ENCODE measurements around the gene MAN2B1. TPM values are rescaled to one million over a fixed set of nuclear protein-coding genes. Genes with fewer than 3 reads are reported as not detected.

MAN2B1 gene
- total and polyA plus RNA-seq, 2 of the 13 experiments (the other 11 are each of a cell fraction or from before 2014, with no cell fraction given): 23.6 to 23.8 TPM

DNA sequence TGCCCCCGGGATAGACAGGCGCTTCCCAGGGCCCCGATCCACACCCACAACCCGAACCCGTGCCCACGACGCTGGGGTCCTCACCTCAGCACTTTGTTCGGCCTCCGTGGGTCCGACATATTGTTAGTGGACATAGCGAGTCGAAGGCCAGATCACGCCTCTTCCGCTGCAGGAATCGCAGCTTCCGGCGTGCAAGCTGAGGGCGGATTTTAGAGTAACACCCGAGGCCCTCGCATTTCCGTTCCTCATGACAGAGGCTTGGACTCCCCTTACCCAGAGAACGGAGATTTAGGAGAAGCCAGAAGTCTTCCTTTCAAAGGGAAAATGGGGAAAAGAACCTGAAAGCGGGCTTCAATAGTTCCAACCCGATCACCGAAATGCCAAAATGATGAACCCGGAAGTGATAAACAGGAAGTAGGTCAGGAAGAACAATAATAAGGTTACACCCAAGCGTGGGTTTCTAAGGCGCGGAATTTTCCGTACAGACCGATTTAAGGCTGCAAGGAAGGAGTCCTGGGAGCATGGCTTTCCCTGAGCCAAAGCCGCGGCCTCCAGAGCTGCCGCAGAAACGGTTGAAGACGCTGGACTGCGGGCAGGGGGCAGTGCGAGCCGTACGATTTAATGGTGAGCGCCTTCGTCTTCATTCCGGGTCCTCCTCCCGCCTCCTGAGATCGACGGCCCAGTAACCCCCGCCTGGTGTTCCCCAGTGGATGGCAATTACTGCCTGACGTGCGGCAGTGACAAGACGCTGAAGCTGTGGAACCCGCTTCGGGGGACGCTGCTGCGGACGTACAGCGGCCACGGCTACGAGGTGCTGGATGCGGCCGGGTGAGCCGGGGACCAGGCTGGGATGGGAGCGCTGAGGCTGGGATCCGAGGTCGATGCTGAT is 3.0 kb upstream of the MAN2B1 start (continued):
- TF ChIP-seq SMAD9 (CRISPR knock-in tag; IDR thresholded peaks at IDR 0.05): 0 out of 2 replicates have a peak, but pooled peaks have one; percentile 11
- no peak for TF ChIP-seq ZNF326 (CRISPR knock-in tag; IDR thresholded peaks at IDR 0.05; ENCODE audit: borderline replicate concordance)
- no peak for TF ChIP-seq ARID2 (CRISPR knock-in tag; IDR thresholded peaks at IDR 0.05; ENCODE audit: borderline replicate concordance)
- TF ChIP-seq ZFP82 (CRISPR knock-in tag; IDR thresholded peaks at IDR 0.05; ENCODE audit: borderline replicate concordance): 0 out of 2 replicates have a peak, but pooled peaks have one; percentile 54
- TF ChIP-seq ZNF350 (CRISPR knock-in tag; IDR thresholded peaks at IDR 0.05; ENCODE audit: borderline replicate concordance, low read depth): peak; percentile 62; the same call in 1 of the 2 replicates
- no peak for TF ChIP-seq ZNF782 (CRISPR knock-in tag; IDR thresholded peaks at IDR 0.05; ENCODE audit: borderline replicate concordance)
- TF ChIP-seq SOX6 (IDR thresholded peaks at IDR 0.05): no peak
- no peak; the same call in 1 of the 2 replicates for TF ChIP-seq SOX6 (CRISPR knock-in tag; IDR thresholded peaks at IDR 0.05)
- no peak for TF ChIP-seq ZEB1 (IDR thresholded peaks at IDR 0.05; ENCODE audit: insufficient replicate concordance, low read depth)
- TF ChIP-seq NR2F1 (CRISPR knock-in tag; IDR thresholded peaks at IDR 0.05): no peak
- TF ChIP-seq ZNF709 (CRISPR knock-in tag; IDR thresholded peaks at IDR 0.05): no peak
- TF ChIP-seq RAD21 (CRISPR knock-in tag; IDR thresholded peaks at IDR 0.05): no peak
- TF ChIP-seq TMF1 (CRISPR knock-in tag; IDR thresholded peaks at IDR 0.05; ENCODE audit: low read depth): no peak
- TF ChIP-seq KLF16 (CRISPR knock-in tag; IDR thresholded peaks at IDR 0.05): peak in 1 of 2 experiments; percentile 86; a peak in 1 of 4 replicates
- TF ChIP-seq GZF1 (CRISPR knock-in tag; IDR thresholded peaks at IDR 0.05): no peak
- TF ChIP-seq EEA1 (CRISPR knock-in tag; IDR thresholded peaks at IDR 0.05; ENCODE audit: borderline replicate concordance): no peak
- no peak for TF ChIP-seq ZNF121 (CRISPR knock-in tag; IDR thresholded peaks at IDR 0.05)
- TF ChIP-seq SOX5 (CRISPR knock-in tag; IDR thresholded peaks at IDR 0.05; ENCODE audit: borderline replicate concordance): no peak
- TF ChIP-seq ZNF20 (CRISPR knock-in tag; IDR thresholded peaks at IDR 0.05): no peak
- TF ChIP-seq KDM5A (IDR thresholded peaks at IDR 0.05; ENCODE audit: borderline replicate concordance, low read length): peak; percentile 100
- no peak for TF ChIP-seq ZNF253 (CRISPR knock-in tag; IDR thresholded peaks at IDR 0.05; ENCODE audit: borderline replicate concordance)
- TF ChIP-seq, protein P1, sequence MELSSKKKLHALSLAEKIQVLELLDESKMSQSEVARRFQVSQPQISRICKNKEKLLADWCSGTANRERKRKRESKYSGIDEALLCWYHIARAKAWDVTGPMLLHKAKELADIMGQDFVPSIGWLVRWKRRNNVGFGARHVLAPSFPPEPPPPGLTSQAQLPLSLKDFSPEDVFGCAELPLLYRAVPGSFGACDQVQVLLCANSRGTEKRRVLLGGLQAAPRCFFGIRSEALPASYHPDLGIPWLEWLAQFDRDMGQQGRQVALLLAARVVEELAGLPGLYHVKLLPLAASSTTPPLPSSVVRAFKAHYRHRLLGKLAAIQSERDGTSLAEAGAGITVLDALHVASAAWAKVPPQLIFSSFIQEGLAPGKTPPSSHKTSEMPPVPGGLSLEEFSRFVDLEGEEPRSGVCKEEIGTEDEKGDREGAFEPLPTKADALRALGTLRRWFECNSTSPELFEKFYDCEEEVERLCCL (CRISPR knock-in tag; IDR thresholded peaks at IDR 0.05; ENCODE audit: borderline replicate concordance): no peak
- TF ChIP-seq RFX3 (CRISPR knock-in tag; IDR thresholded peaks at IDR 0.05): no peak
- no peak for TF ChIP-seq ZNF790 (CRISPR knock-in tag; IDR thresholded peaks at IDR 0.05; ENCODE audit: borderline replicate concordance)
- TF ChIP-seq KAT8 (CRISPR knock-in tag; IDR thresholded peaks at IDR 0.05): peak; percentile 99
- no peak for TF ChIP-seq ISL2 (CRISPR knock-in tag; IDR thresholded peaks at IDR 0.05)
- TF ChIP-seq TGIF2 (CRISPR knock-in tag; IDR thresholded peaks at IDR 0.05): no peak
- TF ChIP-seq HNRNPL (IDR thresholded peaks at IDR 0.05; ENCODE audit: low read depth, low read length): 0 out of 2 replicates have a peak, but pooled peaks have one; percentile 30
- TF ChIP-seq ZNF543 (CRISPR knock-in tag; IDR thresholded peaks at IDR 0.05): no peak
- no peak for TF ChIP-seq ATAD3A (CRISPR knock-in tag; IDR thresholded peaks at IDR 0.05)
- no peak for TF ChIP-seq TBP (CRISPR knock-in tag; IDR thresholded peaks at IDR 0.05)
- peak; percentile 81; the same call in 1 of the 2 replicates for TF ChIP-seq MXD4 (CRISPR knock-in tag; IDR thresholded peaks at IDR 0.05)

All from HepG2 (cell line).